Activated naive CD4-positive, alpha-beta T cell treated with anti-CD3 and anti-CD28 coated beads, Interleukin-2, amount 50 U/mL, for 24 hours (primary cell): Measurements from ENCODE around the gene PPP2R2C.

Source experiments
- H3K27ac Mint-ChIP-seq: one replicate; pipeline ENCODE4 v1.8.0; 2021; ENCODE audit warnings: mild to moderate bottlenecking, mixed read lengths
- H3K27me3 Mint-ChIP-seq: one replicate; pipeline ENCODE4 v1.8.0; 2021; ENCODE audit warnings: mixed read lengths
- H3K36me3 Mint-ChIP-seq: one replicate; pipeline ENCODE4 v1.8.0; 2021; ENCODE audit warnings: mixed read lengths
- H3K4me1 Mint-ChIP-seq: one replicate; pipeline ENCODE4 v1.8.0; 2021; ENCODE audit warnings: mixed read lengths
- H3K4me3 Mint-ChIP-seq: one replicate; pipeline ENCODE4 v1.8.0; 2021; ENCODE audit warnings: mild to moderate bottlenecking, mixed read lengths
- H3K9me3 Mint-ChIP-seq: one replicate; pipeline ENCODE4 v1.8.0; 2021; ENCODE audit warnings: mixed read lengths

Gene PPP2R2C

DNA sequence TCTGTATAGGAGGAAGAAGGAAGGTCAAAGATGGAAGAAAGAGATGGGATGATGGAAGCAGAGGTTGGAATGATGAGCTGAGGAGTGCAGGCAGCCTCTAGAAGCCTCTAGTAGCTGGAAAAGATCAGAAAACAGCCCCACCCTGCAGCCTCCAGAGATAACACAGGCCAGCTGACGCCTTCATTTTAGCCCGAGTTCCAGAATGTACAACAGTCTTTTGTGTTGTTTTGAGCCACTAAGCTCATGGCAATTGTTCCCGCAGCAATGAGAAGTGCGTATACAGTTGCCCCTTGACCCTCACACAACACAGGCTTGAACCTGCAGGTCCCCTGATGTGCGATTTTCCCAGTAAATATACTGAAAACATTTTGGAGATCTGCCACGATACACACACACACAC, 130.7 kb downstream of the PPP2R2C start:
- Mint-ChIP-seq H3K27ac (no peak overlapping the region), H3K4me3 (no peak overlapping the region), H3K36me3 (no peaks in the 10 kb centered on the region), H3K27me3 (peaks cover 22% of the 10 kb centered on the region), H3K9me3 (no peaks in the 10 kb centered on the region), H3K4me1 (peaks cover 16% of the 10 kb centered on the region)

DNA sequence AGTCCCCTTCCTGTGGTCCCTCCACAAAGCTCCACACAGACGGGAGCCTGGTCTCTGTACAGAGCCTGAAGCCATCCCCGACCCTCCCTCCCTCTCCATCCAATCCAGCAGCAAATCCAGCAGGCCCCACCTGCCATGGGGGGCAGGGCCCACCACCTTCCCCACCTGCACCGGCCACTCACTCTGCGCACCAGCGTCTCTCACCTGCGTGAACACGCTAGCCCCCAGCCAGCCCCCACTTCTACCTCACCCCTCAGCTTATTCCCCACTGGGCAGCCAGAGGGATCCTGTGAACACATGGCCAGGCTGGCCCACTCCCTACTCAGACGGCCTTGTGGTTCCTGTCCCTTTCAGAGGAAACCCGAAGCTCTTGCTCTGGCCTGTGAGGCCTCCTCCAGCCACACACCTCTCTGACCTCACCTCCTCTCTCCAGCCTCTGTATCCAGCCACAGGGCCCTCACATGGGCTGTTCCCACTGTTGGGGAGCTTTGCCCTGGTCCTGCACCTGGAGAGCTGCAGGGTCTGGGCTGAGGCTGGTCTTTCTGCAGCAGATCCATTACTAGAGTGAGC, 131.9 kb downstream of the PPP2R2C start:
- Mint-ChIP-seq H3K4me1 (peaks cover 16% of the 10 kb centered on the region), H3K4me3 (no peak overlapping the region), H3K27ac (no peak overlapping the region), H3K27me3 (peaks cover 22% of the 10 kb centered on the region), H3K36me3 (no peaks in the 10 kb centered on the region), H3K9me3 (no peaks in the 10 kb centered on the region)

DNA sequence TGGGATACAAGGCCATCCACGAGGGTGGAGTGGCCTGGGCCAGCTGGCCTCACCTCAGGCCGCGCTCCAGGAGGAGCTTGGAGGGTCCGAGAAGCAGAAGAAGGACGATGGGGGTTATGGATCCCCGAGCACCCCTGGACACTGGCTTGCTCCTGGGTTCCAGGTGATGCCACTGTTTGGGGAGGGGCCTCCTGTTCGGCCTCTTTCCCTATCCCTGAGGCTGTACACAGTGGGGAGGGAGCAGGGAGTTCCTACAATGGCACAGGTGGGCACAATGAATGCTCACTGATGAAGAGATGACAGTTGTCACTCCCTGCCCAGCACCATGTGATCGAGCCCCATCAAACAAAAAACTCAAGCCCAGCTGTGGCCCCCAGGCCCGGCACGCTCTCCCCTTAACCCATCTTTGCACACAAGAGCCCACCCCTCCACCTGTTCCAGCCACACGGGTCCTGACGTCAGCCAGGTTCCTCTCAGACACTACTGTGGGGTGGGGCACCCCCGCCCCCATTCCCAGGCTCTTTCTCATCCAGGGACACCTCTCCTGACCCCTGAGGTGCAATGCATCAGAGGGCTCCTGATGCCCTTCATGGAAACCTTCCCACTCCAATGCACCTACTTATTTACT, 132.5 kb downstream of the PPP2R2C start:
- Mint-ChIP-seq H3K9me3 (no peaks in the 10 kb centered on the region), H3K36me3 (no peaks in the 10 kb centered on the region), H3K27ac (peak overlapping the region; percentile 70), H3K4me1 (peaks cover 16% of the 10 kb centered on the region), H3K4me3 (no peak overlapping the region), H3K27me3 (peaks cover 27% of the 10 kb centered on the region)

DNA sequence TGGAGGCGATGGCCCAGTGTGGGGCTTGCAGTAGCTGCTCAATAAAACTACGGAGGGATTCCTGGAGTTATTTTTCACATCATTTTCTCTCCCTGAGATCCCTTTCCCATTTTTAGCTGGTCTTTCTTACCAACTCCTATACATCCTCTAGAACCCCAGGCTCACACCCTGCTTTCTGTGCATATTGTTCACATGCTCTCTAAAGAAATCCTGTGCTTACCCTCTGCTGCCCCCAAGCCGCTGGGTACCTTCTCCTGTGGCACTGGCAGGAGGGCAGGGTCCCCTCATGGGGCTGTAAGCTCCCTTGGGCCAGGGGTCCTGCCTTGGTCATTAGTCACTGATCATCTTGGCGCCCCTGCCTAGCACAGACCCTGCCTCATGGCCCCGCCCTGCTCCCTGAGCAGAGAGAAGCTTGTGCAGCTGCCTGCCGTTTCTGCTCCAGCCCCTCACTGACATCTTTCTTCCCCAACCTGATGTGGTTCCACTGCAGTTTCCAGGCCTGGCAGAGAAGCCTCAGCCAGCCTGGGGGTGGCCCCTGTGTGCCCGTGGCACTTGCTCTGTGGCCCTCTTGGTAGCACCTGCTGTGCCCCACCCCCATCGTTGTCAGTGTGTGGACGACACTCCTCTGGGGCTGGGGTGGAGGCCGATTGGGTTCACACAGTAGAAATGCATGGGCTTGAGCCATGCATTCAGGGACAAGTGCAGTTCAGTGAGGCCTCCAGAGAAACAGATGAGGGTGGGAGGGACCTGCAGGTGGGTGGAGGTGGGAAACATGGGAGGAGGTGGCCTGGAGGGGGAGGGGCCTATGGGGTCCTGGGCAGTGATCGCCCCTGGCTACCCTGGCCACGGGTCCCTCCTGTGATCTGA, 133.2 kb downstream of the PPP2R2C start:
- peaks cover 16% of the 10 kb centered on the region for H3K4me1 Mint-ChIP-seq
- H3K9me3 Mint-ChIP-seq = no peaks in the 10 kb centered on the region
- no peak overlapping the region for H3K27ac Mint-ChIP-seq
- H3K36me3 Mint-ChIP-seq = no peaks in the 10 kb centered on the region
- peaks cover 28% of the 10 kb centered on the region for H3K27me3 Mint-ChIP-seq
- H3K4me3 Mint-ChIP-seq = no peak overlapping the region

DNA sequence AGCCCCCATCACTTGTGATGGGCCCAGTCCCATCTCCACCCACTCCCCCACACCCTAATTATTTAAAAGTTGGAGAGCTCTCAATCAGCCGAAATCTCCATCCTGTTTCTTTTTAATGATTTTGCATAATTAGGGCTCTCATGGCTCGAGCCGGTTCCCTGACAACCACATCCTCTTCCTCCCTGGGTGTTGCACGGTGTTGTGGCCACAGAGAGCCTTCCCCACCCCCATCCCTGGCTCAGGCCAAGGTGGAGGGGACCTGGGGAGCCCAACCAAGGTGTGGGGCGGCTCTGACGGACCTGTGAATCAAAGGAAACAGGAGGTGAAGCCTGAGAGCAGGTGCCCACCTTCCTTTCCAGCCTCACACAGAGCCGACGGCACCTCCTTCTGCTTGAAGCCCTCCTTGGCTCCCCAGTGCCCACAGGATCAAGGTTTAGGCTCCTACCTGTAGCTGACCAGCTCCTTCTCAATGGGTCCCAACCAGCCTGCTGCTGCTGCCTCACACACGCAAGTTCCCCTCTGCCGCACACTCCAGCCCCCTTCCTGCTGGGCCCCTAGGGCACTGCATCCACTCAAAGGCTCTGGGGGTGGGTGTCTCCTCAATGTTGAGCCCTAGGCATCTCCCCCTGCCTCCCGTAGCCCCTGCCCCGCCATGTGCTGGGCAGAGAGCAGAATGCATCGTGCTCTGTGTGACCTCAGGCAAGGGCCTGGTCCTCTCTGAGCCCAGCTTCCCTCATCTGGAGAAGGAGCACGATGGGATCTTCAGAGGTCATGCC, 134.1 kb downstream of the PPP2R2C start:
- H3K4me3 Mint-ChIP-seq = no peak overlapping the region
- H3K27me3 Mint-ChIP-seq = peaks cover 28% of the 10 kb centered on the region
- no peaks in the 10 kb centered on the region for H3K36me3 Mint-ChIP-seq
- peaks cover 16% of the 10 kb centered on the region for H3K4me1 Mint-ChIP-seq
- no peaks in the 10 kb centered on the region for H3K9me3 Mint-ChIP-seq
- peak overlapping the region; percentile 52 for H3K27ac Mint-ChIP-seq

DNA sequence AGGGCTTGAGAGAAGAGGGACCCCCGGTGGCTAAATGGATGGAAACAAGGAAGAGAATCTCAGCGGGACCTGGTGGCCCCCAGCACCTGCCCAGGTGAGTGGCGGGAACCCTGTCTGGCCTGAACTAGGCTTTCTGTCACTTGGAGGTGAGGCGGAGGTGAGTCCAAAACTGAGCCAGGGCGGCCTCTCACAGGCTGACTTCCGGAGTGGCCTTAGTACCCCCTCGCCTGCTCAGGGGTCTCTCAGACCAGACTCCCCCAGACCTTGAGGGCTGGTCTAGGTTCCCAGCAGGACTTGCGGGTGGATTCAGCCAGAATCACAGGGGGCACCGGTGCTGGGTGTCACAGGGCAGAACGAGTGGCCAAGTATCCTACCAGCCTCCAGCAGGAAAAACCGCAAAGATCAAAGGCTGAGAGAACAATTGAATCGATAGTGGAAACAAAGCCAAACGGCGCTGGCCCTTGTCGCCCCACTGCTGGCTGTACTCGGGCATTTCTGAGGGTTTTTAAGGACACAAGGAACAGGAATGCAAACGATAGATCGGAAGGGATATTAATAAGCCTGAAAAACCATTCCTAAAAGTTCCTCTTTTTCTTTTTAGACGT, 135.0 kb downstream of the PPP2R2C start:
- peaks cover 16% of the 10 kb centered on the region for H3K4me1 Mint-ChIP-seq
- H3K27me3 Mint-ChIP-seq = peaks cover 28% of the 10 kb centered on the region
- no peak overlapping the region for H3K4me3 Mint-ChIP-seq
- H3K36me3 Mint-ChIP-seq = no peaks in the 10 kb centered on the region
- H3K9me3 Mint-ChIP-seq = no peaks in the 10 kb centered on the region
- peak overlapping the region; percentile 19 for H3K27ac Mint-ChIP-seq

DNA sequence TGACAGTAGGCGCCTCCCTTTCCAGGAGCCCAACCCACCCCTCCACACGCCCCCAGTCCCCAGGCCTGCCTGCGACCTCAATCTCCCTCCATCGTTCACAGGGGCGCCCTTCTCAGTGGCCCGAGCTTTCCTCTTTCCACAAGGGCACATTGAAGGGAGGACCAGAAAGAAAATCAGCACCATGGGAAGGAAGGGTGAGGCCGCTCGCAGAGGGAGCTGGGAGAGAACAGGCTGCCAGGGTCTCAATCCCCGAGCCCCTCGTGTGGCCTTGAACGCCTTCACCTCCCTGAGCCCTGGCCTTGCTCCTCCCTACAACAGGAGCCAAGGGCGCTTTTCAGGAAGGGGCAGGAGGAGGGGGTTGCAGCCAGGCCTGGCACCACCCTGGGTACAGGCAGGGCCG, 136.2 kb downstream of the PPP2R2C start:
- Mint-ChIP-seq H3K4me3 (no peak overlapping the region), H3K27me3 (peaks cover 30% of the 10 kb centered on the region), H3K4me1 (peaks cover 16% of the 10 kb centered on the region), H3K9me3 (no peaks in the 10 kb centered on the region), H3K27ac (no peak overlapping the region), H3K36me3 (no peaks in the 10 kb centered on the region)

DNA sequence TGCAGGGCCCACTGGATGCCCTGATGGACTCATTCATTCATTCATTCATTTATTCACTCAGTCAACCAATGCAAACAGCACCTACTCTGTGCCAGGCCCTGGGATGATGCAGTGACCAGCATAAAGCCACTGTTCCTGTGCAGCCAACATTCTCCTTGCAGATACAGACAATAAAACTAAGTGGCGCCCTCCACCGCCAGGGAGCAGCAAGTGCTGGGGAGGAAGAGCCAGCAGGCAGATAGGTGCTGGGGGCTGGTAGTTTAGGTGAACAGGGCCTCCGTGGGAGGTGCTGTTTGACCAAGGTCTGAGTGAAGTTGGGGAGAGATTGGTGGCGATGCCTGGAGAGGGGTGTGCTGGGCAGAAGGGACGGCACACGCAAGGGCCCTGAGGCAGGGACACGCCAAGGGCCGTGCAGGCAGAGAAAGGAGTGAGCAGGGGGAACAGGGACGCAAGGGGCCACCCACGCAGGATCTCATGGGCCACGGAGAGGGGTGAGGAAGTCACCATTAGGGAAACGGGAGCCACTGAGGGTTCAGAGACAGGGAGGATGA, 137.3 kb downstream of the PPP2R2C start:
- H3K9me3 Mint-ChIP-seq = no peaks in the 10 kb centered on the region
- no peaks in the 10 kb centered on the region for H3K36me3 Mint-ChIP-seq
- peaks cover 16% of the 10 kb centered on the region for H3K4me1 Mint-ChIP-seq
- no peak overlapping the region for H3K27ac Mint-ChIP-seq
- H3K4me3 Mint-ChIP-seq = no peak overlapping the region
- H3K27me3 Mint-ChIP-seq = peaks cover 28% of the 10 kb centered on the region

DNA sequence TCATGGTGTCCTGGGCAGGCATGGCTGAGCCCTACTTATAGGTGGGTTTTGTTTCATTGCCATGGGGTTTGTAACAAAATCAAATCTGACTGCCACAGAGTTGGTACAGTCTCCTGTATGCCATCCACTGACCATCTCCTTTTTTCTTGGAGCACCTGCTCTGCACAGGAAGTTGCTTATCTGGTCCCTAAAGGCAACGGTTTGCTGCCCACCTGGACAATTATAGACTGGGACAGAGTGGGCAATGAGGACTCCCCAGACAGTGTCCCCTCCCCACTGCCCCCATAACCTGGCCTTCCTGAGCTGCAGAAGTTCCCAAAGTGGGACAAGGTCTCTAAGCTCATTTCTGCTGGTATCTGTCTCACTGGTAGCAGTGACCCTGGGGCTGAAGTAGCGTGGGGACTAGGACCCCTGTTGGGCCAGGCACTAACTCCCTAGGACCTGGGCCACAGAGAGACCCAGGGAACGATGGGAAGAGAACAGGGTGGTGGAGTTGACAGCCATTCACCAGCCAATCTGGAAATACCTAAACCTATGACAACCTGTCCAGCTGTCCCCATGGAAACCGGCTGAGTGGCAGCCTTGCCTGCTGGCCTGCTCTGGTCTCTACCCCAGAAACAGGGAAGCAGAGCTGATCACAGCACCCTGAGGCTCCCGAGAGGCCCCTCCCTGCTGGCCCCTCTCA, 138.1 kb downstream of the PPP2R2C start:
- Mint-ChIP-seq H3K4me1 (peaks cover 16% of the 10 kb centered on the region), H3K4me3 (no peak overlapping the region), H3K27me3 (peaks cover 25% of the 10 kb centered on the region), H3K36me3 (no peaks in the 10 kb centered on the region), H3K9me3 (no peaks in the 10 kb centered on the region), H3K27ac (no peak overlapping the region)

DNA sequence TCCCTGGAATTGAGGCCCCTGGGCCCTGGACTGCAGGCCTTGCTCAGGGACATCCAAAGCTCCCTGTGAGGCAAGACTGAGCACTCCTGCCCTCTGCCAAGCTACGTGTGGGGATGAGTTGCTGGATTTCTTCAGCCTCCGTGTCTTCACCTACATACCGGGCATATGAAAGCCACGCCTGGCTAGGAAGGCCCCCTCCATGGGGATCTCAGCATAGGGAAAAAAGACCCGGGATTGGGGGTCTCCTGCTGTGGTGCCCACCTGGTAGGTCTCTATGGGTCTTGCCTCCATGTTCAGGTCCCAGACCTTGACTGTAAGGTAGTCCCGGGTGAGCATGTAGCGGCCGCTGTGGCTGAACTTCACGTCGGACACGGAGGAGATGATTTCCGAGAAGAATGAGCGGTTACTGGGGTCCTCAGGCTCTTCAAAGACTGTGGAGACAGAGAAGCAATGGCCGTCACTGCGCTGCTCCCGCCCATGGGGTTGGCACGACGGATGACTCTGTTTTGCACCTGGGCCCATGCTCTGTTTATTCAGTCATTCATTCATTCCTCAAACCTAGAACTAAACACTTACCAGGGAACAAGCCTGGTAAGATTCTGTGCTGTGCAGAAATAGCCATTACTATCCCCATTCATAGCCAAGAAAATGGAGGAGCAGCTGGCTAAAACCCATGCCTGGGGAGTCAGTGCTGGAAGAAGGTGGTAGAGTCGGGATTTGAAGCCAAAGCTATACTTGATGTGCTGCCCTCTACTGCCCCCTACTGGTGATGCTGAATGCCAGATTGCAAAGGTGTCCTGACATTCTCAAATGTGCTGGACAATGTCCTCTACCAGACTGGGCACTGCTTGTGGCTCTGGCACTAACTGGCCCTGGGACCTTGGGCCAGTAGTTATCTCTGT, 138.9 kb downstream of the PPP2R2C start:
- Mint-ChIP-seq H3K27ac (no peak overlapping the region), H3K4me3 (no peak overlapping the region), H3K27me3 (peaks cover 22% of the 10 kb centered on the region), H3K4me1 (peaks cover 16% of the 10 kb centered on the region), H3K36me3 (no peaks in the 10 kb centered on the region), H3K9me3 (no peaks in the 10 kb centered on the region)

DNA sequence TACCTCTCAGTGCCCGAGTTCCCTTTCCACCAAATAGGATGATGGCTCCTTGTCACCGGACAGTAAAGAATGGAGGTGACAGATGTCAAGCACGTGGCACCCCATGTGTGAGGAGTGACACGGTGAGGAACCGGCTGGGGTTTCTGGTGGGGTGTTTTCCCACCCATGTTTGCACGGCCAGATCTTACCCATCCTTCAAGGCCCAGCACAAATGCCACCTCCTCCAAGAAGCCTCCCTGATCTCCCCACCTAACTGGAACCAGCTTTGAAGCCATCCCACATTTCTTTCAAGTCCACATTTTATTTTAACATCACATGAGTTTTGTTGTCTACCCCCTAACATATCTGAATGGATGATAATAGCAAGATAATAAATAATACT, 139.8 kb downstream of the PPP2R2C start:
- Mint-ChIP-seq H3K27me3 (peaks cover 19% of the 10 kb centered on the region), H3K36me3 (no peaks in the 10 kb centered on the region), H3K9me3 (no peaks in the 10 kb centered on the region), H3K4me1 (peaks cover 7% of the 10 kb centered on the region), H3K4me3 (no peak overlapping the region), H3K27ac (no peak overlapping the region)

DNA sequence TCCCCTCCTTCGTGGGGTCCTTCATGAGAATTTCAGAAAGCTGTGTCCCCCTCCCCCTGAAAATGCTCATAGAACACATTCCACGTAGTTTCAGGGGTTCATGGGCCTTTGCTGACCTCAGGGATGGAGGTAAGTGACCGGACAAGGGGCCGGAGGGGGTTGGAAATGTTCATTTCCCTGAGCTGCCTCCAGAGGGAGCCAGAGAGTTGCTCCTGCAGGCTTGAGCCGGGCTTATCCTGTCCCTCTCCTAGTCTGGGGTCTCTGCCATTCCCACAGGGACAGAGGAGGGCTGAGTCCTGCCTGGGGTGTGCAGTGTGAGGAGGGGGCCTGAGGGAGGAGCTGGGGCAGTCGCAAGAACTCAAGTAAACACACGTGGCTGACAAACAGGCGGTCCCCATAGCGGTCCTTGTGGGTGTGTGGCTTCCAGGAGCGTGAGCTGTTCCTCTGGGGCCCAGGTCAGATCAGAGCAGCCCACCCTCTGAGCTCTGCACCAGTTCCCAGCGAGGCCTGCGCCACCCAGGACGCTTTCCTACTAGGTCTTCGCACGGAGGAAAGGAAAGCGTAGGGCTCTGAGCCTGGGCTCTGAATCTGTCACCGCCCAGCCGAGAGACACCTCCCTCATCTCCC, 140.3 kb downstream of the PPP2R2C start:
- Mint-ChIP-seq H3K27me3 (peaks cover 16% of the 10 kb centered on the region), H3K4me3 (no peak overlapping the region), H3K27ac (no peak overlapping the region), H3K36me3 (no peaks in the 10 kb centered on the region), H3K9me3 (no peaks in the 10 kb centered on the region), H3K4me1 (peaks cover 2% of the 10 kb centered on the region)

DNA sequence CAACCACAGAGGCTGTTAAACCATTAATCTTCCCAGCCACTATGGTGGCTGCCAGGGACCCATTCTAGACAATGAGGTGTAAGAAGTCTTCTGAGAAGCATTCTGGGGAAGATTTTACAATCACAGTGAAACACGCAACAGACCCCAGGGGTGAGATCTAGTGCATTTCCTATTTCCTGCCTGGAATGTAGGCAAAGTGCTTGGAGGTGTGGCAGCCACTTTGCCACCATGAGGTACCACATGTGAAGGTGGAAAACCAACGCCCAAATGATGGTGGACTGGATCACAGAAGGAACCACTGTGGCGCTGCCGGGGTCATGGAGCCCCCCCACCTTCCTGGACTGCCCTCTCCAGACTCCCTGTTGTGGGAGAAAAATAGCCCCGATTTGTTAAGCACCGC, 140.9 kb downstream of the PPP2R2C start:
- Mint-ChIP-seq H3K4me3 (no peak overlapping the region), H3K27me3 (peaks cover 14% of the 10 kb centered on the region), H3K36me3 (no peaks in the 10 kb centered on the region), H3K27ac (no peak overlapping the region), H3K9me3 (no peaks in the 10 kb centered on the region), H3K4me1 (no peaks in the 10 kb centered on the region)
